Cardiac muscle cell (in vitro differentiated cells and primary cell): ENCODE results near the gene ASPG. TPM values are rescaled to one million over a fixed set of nuclear protein-coding genes. Genes with fewer than 3 reads are reported as not detected.

Experiments used
- DNase-seq, 2 donors: peaks; one replicate each; pipeline versions ENCODE4 v3.0.0 to v3.0.0-alpha.2; 2010 to 2017; ENCODE audit warnings: low read depth in 1 of 2, low spot score in 1 of 2
- H3K27ac ChIP-seq: fragments of 200-600 bp; sonication (generic); 2 replicates; pipeline ENCODE4 v1.5.1; 2016
- H3K27me3 ChIP-seq: fragments of 200-600 bp; sonication (generic); 2 replicates; pipeline ENCODE4 v1.6.0; 2016; ENCODE audit warnings: control low read depth
- H3K36me3 ChIP-seq: fragments of 200-600 bp; sonication (generic); 2 replicates; pipeline ENCODE4 v1.5.1; 2016; ENCODE audit warnings: control low read depth
- H3K4me1 ChIP-seq: fragments of 200-600 bp; sonication (generic); 2 replicates; pipeline ENCODE4 v1.8.1; 2017; ENCODE audit warnings: low read depth, mild to moderate bottlenecking, mixed run types
- H3K4me3 ChIP-seq: fragments of 200-600 bp; sonication (generic); 2 replicates; pipeline ENCODE4 v1.5.1; 2016; ENCODE audit warnings: mild to moderate bottlenecking
- H3K9me3 ChIP-seq: fragments of 200-600 bp; sonication (generic); 2 replicates; pipeline ENCODE4 v1.5.1; 2017; ENCODE audit warnings: low read depth, mild to moderate bottlenecking, control low read depth
- polyA plus RNA-seq: library from polyadenylated mRNA; unstranded; fragments of >200 nt; fragmentation: Nextera tagmentation; extraction: Ambion mirVana; gene quantifications from 2 replicates; pipeline ENCODE4 v1.2.1, GENCODE V29; 2016
- total RNA-seq: library from RNA; depleted of rRNA; stranded (reverse); fragments of >200 nt; gene quantifications from 2 replicates; pipeline ENCODE4 v1.2.3, GENCODE V29; 2016
- TF ChIP-seq, protein P1 (sequence below): IDR thresholded peaks from 2 replicates; pipeline ENCODE4 v1.5.1; 2012; ENCODE audit warnings: low read depth, mild to moderate bottlenecking, low read length

Gene ASPG
- total and polyA plus RNA-seq, 2 experiments from 2014 or later = 3.4 to 7.3 TPM

DNA sequence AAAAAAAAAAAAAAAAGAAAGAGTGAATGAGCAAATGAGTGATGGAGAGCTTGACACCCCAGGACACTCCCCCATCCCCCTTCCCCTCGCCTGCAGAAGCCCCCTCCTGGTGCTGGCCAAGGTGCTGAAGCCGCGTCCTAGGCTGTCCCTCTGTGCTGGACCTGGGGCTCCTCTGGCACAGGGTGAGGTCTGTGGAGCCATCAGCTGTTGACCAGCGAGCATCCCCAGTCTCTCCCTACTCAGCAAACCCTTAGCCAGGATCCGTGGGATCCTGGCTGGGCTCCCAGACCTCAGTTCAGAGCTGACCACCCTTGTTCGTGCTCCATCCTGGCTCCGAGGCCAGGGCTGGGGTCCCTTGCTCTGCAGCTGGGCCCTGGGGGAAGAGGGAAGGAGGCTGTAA lies 47.5 kb downstream of the ASPG start:
- peaks cover 45% of the 10 kb centered on the region for H3K27me3 ChIP-seq
- H3K4me1 ChIP-seq = no peaks in the 10 kb centered on the region
- no peaks in the 10 kb centered on the region for H3K36me3 ChIP-seq
- no peaks in the 10 kb centered on the region for H3K9me3 ChIP-seq
- TF ChIP-seq, protein P1, sequence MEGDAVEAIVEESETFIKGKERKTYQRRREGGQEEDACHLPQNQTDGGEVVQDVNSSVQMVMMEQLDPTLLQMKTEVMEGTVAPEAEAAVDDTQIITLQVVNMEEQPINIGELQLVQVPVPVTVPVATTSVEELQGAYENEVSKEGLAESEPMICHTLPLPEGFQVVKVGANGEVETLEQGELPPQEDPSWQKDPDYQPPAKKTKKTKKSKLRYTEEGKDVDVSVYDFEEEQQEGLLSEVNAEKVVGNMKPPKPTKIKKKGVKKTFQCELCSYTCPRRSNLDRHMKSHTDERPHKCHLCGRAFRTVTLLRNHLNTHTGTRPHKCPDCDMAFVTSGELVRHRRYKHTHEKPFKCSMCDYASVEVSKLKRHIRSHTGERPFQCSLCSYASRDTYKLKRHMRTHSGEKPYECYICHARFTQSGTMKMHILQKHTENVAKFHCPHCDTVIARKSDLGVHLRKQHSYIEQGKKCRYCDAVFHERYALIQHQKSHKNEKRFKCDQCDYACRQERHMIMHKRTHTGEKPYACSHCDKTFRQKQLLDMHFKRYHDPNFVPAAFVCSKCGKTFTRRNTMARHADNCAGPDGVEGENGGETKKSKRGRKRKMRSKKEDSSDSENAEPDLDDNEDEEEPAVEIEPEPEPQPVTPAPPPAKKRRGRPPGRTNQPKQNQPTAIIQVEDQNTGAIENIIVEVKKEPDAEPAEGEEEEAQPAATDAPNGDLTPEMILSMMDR = no peak
- H3K27ac ChIP-seq = no peak overlapping the region
- H3K4me3 ChIP-seq = no peak overlapping the region
- peak in 1 of 2 donors; percentile 80 for DNase-seq

DNA sequence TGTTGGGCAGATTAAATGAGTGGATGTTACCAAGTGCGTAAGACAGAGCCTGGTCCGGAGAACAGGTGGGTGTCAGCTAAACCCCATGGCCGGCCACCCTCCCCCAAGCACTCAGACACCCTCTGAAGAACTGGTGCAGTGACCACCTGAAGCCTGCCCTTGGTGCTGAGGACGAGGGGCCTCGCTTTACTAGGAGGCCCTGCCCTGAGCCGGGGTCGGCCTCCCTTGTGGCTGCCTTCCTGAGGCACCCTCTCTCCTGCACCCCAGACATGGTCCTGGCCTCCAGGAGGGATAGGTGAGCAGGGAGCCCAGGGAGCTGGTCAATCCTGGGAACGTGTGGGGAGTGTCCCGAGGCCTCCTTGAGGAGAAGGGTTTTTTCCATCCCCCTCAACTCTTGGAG lies 48.0 kb downstream of the ASPG start:
- Histone ChIP-seq H3K9me3 (no peaks in the 10 kb centered on the region), H3K27me3 (peaks cover 45% of the 10 kb centered on the region), H3K4me1 (no peaks in the 10 kb centered on the region), H3K4me3 (no peak overlapping the region), H3K27ac (no peak overlapping the region), H3K36me3 (no peaks in the 10 kb centered on the region)
- TF ChIP-seq, protein P1 = no peak
- no peak for DNase-seq

DNA sequence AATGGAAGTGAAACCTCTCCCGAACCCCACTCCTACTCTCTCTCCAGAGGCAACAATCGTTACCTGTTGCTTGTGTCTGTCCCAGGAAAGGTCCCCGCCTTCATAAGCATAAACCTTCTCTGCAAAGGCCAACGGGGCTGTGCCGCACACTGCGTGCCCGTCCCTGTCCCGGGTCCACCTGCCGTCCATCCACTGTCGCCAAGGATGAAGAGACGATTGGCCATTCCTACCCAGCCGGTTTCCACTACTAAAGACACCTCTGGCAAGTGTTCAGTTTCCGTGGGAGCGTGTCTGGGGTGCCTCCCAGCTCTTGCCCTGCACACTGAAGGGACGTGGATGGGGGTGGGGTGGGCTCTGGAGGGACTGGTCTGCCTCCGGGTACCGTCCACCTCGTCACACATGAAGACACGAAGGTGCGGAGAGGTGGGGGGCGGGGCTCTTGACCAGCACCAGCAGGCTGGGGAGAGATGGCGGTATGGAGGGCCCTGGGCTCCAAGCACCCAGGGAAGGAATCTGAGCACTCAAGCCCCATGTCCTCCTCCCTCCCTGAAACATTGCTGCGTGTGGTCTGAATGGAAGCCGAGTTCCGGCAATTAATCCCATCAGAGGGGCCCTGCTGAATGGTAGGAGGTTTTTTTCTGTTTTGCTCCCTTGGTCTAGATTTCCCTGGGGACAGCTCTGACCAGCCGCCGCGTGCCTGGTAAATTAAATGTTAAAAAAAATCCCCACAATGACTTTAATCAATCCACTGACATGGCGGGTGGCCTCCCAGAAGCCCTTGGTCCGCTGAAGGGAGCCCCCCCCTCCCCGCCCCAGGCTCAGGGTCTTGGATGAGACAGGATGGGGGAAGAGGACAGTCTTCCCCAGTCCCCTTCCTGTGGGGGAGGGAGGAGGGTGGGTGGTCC lies 48.8 kb downstream of the ASPG start:
- Histone ChIP-seq H3K36me3 (no peaks in the 10 kb centered on the region), H3K27me3 (peaks cover 45% of the 10 kb centered on the region), H3K4me3 (no peak overlapping the region), H3K27ac (no peak overlapping the region), H3K9me3 (no peaks in the 10 kb centered on the region), H3K4me1 (peaks cover 1% of the 10 kb centered on the region)
- no peak for DNase-seq
- TF ChIP-seq, protein P1 = no peak

DNA sequence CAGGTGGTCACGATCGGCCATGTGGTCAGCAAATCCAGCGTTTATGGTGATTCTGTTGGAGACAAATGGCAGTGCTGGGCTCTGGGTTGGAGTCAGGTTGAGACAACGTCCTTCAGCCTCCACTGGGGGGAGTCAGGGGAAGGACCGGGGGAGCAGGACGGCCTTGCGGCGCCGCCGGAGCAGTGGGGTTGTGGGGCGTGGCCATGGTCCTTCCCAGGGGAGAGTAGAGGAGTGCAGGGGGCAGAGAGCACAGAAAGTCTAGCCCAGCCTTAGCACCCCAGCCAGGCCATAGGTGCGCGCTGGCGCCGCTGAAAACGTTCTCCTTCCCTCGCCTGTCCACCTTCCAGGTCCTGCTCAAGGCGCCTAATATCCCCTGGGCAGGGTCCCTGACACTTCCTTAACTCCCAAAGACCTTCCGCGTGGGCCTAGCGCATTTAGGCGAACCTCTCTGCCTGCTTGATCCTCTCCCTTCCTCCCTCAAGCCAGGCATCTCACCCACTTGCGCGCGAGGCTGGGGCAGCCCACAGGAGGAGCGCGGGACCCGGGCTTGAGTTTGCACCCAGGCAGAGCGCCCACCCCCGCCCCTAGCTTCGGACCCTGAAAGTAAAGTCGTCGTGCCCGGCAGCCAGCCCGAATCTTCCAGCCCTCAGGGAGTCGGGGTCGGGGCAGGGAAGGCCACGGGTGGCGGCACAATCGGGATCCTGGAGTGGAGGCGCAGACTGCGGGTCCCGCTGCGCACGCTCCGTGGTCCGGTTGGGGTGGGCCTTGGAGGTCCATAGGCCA lies 49.8 kb downstream of the ASPG start:
- peaks cover 11% of the 10 kb centered on the region for H3K4me1 ChIP-seq
- H3K4me3 ChIP-seq = peak overlapping the region; percentile 10
- no peak overlapping the region for H3K27ac ChIP-seq
- H3K36me3 ChIP-seq = no peaks in the 10 kb centered on the region
- H3K27me3 ChIP-seq = peaks cover 45% of the 10 kb centered on the region
- TF ChIP-seq, protein P1 = peak; percentile 25
- DNase-seq = peak; percentile 14 to 52
- H3K9me3 ChIP-seq = no peaks in the 10 kb centered on the region

DNA sequence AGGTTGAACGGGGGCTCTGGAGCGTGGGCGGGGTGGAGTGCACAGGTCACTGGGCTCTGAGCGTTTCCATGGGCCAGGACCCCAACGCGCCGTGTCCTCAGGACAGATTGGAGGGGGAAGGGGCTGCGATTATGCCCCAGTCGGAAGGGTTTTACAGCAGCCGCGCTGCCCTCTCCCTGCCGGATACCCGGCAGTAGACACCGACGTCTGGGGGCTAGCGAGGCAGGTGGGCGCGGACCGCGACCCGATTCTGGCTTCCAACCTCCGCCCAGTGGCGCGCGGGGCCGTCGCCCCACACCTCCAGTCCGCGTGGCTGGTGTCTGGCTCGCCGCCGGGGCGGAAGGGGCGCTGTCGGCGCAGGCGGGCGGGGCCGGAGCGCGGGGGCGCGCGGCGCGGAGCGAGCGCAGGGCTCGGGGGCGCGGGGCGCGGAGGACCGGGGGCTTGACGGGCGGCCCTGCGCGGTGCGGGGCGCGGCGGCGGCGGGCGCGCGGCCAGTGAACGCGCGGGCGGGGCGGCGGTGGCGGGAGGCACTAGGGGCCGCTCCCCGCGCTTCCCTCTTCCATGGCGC lies 50.5 kb downstream of the ASPG start:
- DNase-seq = peak in 1 of 2 donors; percentile 48
- H3K36me3 ChIP-seq = no peaks in the 10 kb centered on the region
- no peak overlapping the region for H3K27ac ChIP-seq
- peak overlapping the region; percentile 27 for H3K4me3 ChIP-seq
- peaks cover 12% of the 10 kb centered on the region for H3K4me1 ChIP-seq
- no peaks in the 10 kb centered on the region for H3K9me3 ChIP-seq
- H3K27me3 ChIP-seq = peaks cover 45% of the 10 kb centered on the region
- TF ChIP-seq, protein P1 = no peak
